HG02981 (cell line): ENCODE data around the gene NDRG2.

ENCODE experiments used
- ATAC-seq: cut with Tn5 transposase; IDR thresholded peaks from one replicate; pipeline ENCODE4 v1.9.1; 2021; ENCODE audit warnings: mild to moderate bottlenecking, moderate library complexity; ENCODE audit not compliant: unreplicated experiment

The NDRG2 gene

GRCh38 chr14:21037156-21037555, 12.3 kb upstream of the NDRG2 start:
- no peak for ATAC-seq

- ATAC-seq, result no peak
Measured at GRCh38 chr14:21036751-21037150, 11.9 kb upstream of the NDRG2 start.

GRCh38 chr14:21034707-21035106, 9.8 kb upstream of the NDRG2 start, which contains the start of gene RNASE13:
TSS of gene RNASE13 (minus strand) at chr14:21034807. CDS start at chr14:21034288, 519 bp downstream.
- no peak for ATAC-seq

GRCh38 chr14:21033133-21033698, 8.4 kb upstream of the NDRG2 start:
- no peak for ATAC-seq

GRCh38 chr14:21032326-21033132, 7.7 kb upstream of the NDRG2 start:
- ATAC-seq, result no peak

- no peak for ATAC-seq
Measured at GRCh38 chr14:21030531-21030930, 5.7 kb upstream of the NDRG2 start.

- no peak for ATAC-seq
Measured at GRCh38 chr14:21029917-21030316, 5.1 kb upstream of the NDRG2 start, which contains the start of gene TPPP2. TSS of gene TPPP2 (plus strand) at chr14:21030217. CDS start at chr14:21030582, 365 bp downstream.

GRCh38 chr14:21026988-21027315, 2.1 kb upstream of the NDRG2 start:
- no peak for ATAC-seq

- no peak for ATAC-seq
Measured at GRCh38 chr14:21026274-21026987, 1.6 kb upstream of the NDRG2 start.

- ATAC-seq, result no peak
Measured at GRCh38 chr14:21025371-21026273, 761 bp upstream of the NDRG2 start.

- no peak for ATAC-seq
Measured at GRCh38 chr14:21023817-21024584, 860 bp downstream of the NDRG2 start.

GRCh38 chr14:21023174-21023573, 1.7 kb downstream of the NDRG2 start:
- no peak for ATAC-seq

- ATAC-seq, result no peak
Measured at GRCh38 chr14:21022686-21023085, 2.2 kb downstream of the NDRG2 start.

GRCh38 chr14:21020977-21021545, 3.8 kb downstream of the NDRG2 start:
- no peak for ATAC-seq

GRCh38 chr14:21019366-21019765, 5.5 kb downstream of the NDRG2 start:
- no peak for ATAC-seq

- no peak for ATAC-seq
Measured at GRCh38 chr14:21018781-21019180, 6.1 kb downstream of the NDRG2 start.

- no peak for ATAC-seq
Measured at GRCh38 chr14:21018286-21018685, 6.6 kb downstream of the NDRG2 start.

- ATAC-seq, result no peak
Measured at GRCh38 chr14:21017528-21018245, 7.2 kb downstream of the NDRG2 start.
